HFFc6 (cell line): ENCODE results near the gene SFTPB. TPM values are rescaled to one million over a fixed set of nuclear protein-coding genes. Genes with fewer than 3 reads are reported as not detected.

Source experiments
- DNase-seq: peaks from one replicate; pipeline ENCODE4 v3.0.0-alpha.2; 2018
- H3K27ac Mint-ChIP-seq: 2 replicates; pipeline ENCODE4 v1.8.0; 2020; ENCODE audit warnings: mild to moderate bottlenecking, mixed read lengths
- H3K27me3 Mint-ChIP-seq: 2 replicates; pipeline ENCODE4 v1.8.0; 2021; ENCODE audit warnings: mild to moderate bottlenecking, moderate library complexity, mixed read lengths; ENCODE audit not compliant: insufficient read depth
- H3K36me3 Mint-ChIP-seq: 2 replicates; pipeline ENCODE4 v1.8.0; 2021; ENCODE audit warnings: low read depth, mixed read lengths
- H3K4me1 Mint-ChIP-seq: 2 replicates; pipeline ENCODE4 v1.8.0; 2020; ENCODE audit warnings: low read depth, mixed read lengths
- H3K4me3 Mint-ChIP-seq: 2 replicates; pipeline ENCODE4 v1.8.0; 2020; ENCODE audit warnings: mild to moderate bottlenecking, moderate library complexity, mixed read lengths
- H3K9me3 Mint-ChIP-seq: 2 replicates; pipeline ENCODE4 v1.8.0; 2020; ENCODE audit warnings: mild to moderate bottlenecking, mixed read lengths
- total RNA-seq, 6 experiments: library from RNA; stranded (reverse); fragmentation: NEBNext Ultra II Directional; extraction: Animal tissue kit (Norgen Biotek cat#: 25700); gene quantifications; 2 replicates in 1 of 6; 3 replicates in 5 of 6; pipeline ENCODE4 v1.2.3, GENCODE V29; 2021
- TF ChIP-seq, protein P1 (sequence below): fragments of 200-600 bp; sonication (generic); IDR thresholded peaks from 2 replicates; pipeline ENCODE4 v1.5.0; 2021; ENCODE audit warnings: antibody characterized with exemption, mild to moderate bottlenecking

The SFTPB gene
- total RNA-seq, 6 experiments from 2014 or later: not detected

DNA sequence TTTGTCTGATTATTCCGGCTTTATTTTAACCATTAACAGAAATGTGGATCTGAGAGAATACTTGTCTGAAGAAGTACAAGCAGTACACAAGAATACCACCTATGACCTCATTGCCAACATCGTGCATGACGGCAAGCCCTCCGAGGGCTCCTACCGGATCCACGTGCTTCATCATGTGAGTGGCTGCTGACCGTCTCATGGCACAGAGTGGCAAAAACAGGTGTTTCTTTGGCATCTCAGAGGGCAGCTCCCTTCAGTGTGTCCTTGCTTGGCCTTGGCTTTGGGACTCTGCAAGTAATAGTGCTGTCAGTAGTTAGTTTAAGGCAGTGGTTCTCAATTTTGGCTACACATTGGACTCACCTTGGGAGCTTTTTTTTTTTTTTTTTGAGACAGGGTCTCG, 23.1 kb downstream of the SFTPB start:
- Mint-ChIP-seq H3K9me3 (no peaks in the 10 kb centered on the region), H3K4me1 (peaks cover 23% of the 10 kb centered on the region), H3K27me3 (no peaks in the 10 kb centered on the region), H3K36me3 (peaks cover 39% of the 10 kb centered on the region), H3K27ac (no peak overlapping the region), H3K4me3 (no peak overlapping the region)
- TF ChIP-seq, protein P1, sequence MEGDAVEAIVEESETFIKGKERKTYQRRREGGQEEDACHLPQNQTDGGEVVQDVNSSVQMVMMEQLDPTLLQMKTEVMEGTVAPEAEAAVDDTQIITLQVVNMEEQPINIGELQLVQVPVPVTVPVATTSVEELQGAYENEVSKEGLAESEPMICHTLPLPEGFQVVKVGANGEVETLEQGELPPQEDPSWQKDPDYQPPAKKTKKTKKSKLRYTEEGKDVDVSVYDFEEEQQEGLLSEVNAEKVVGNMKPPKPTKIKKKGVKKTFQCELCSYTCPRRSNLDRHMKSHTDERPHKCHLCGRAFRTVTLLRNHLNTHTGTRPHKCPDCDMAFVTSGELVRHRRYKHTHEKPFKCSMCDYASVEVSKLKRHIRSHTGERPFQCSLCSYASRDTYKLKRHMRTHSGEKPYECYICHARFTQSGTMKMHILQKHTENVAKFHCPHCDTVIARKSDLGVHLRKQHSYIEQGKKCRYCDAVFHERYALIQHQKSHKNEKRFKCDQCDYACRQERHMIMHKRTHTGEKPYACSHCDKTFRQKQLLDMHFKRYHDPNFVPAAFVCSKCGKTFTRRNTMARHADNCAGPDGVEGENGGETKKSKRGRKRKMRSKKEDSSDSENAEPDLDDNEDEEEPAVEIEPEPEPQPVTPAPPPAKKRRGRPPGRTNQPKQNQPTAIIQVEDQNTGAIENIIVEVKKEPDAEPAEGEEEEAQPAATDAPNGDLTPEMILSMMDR: no peak
- DNase-seq: no peak

DNA sequence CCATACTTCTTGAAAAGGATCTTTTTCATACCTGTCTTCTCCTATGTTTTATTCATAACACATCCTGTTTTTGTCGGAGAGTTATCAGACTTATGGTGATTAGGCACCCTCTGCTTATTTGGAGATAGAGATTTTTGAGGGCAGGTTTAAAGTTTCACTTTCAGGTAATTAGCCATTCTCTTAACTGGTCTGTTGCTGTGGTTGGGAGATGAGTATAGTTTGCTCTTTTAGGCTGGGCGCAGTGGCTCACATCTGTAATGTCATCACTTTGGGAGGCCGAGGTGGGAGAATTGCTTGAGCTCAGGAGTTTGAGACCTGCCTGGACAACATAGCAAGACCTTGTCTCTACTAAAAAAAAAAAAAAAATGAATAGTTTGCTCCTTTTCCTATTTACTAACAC, 25.3 kb downstream of the SFTPB start:
- TF ChIP-seq, protein P1: no peak
- H3K36me3 Mint-ChIP-seq: peaks cover 24% of the 10 kb centered on the region
- no peak overlapping the region for H3K4me3 Mint-ChIP-seq
- no peak overlapping the region for H3K27ac Mint-ChIP-seq
- H3K9me3 Mint-ChIP-seq: no peaks in the 10 kb centered on the region
- H3K27me3 Mint-ChIP-seq: no peaks in the 10 kb centered on the region
- no peak for DNase-seq
- peaks cover 1% of the 10 kb centered on the region; the same call in 1 of the 2 replicates for H3K4me1 Mint-ChIP-seq

DNA sequence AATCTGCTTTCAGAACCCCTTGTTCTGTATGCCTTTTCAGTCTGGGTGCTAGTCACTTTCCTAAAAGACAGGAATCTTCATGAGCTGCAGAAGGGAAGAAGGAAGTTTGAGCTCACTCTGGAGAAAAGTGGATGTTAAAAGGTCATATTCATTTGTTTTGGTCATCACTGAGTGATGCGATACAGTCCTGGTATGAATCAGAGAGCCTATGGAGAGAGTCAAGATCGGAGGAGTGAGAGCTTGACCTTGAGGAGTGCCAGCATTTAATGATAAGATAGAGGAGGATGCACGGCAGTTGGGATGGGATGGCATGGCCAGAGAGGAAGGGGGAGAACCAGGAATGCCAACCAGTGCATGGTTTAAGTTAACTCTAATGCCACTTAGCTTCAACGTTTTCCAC, 32.4 kb downstream of the SFTPB start:
- TF ChIP-seq, protein P1: no peak
- H3K27ac Mint-ChIP-seq: peak overlapping the region; percentile 51

DNA sequence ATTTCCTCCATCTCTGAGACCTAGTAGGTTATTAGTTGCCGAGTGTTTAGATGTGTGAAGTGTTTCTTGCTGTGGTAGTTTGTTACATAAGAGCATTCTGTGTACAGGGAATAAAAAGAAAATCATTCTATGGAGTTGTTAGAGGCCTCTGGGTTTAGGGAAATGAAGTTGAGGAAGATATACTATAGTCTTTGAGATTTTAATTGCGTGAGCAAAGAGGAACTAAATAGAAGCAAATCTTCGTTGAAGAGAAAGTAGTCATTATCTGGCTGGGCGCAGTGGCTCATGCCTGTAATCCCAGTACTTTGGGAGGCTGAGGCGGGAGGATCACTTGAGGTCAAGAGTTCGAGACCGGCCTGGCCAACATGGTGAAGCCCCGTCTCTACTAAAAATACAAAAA, 33.0 kb downstream of the SFTPB start:
- Mint-ChIP-seq H3K27ac (peak overlapping the region; percentile 45), H3K27me3 (no peaks in the 10 kb centered on the region), H3K9me3 (no peaks in the 10 kb centered on the region), H3K4me1 (peaks cover 24% of the 10 kb centered on the region), H3K36me3 (peaks cover 19% of the 10 kb centered on the region), H3K4me3 (no peak overlapping the region)
- no peak for DNase-seq
- TF ChIP-seq, protein P1: no peak

More for the DNA sequence above, 32.4 kb downstream of the SFTPB start:
- H3K4me3 Mint-ChIP-seq: no peak overlapping the region
- H3K27me3 Mint-ChIP-seq: no peaks in the 10 kb centered on the region
- peak; percentile 17 for DNase-seq
- peaks cover 24% of the 10 kb centered on the region for H3K4me1 Mint-ChIP-seq
- peaks cover 16% of the 10 kb centered on the region for H3K36me3 Mint-ChIP-seq
- no peaks in the 10 kb centered on the region for H3K9me3 Mint-ChIP-seq

DNA sequence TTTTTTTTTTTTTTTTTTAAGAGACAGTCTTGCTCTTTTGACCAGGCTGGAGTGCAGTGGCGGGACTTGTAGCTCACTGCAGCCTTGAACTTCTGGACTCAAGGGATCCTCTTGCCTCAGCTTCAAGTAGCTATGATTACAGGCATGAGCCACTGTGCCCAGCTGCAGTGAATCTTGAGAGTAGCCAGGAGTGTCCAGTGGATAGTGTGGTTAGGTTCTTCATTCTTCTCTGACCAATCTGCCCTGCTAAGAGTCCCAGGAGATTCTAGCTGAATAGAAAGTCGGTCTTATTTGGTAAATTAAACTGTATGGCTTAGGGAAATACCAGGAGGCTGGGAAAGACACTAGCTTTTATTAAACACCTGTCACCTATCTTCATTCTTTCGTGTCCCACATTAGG, 36.7 kb downstream of the SFTPB start:
- TF ChIP-seq, protein P1: no peak
- peaks cover 22% of the 10 kb centered on the region for H3K36me3 Mint-ChIP-seq
- H3K4me1 Mint-ChIP-seq: peaks cover 18% of the 10 kb centered on the region
- H3K4me3 Mint-ChIP-seq: no peak overlapping the region
- H3K27me3 Mint-ChIP-seq: no peaks in the 10 kb centered on the region
- DNase-seq: no peak
- no peaks in the 10 kb centered on the region for H3K9me3 Mint-ChIP-seq
- no peak overlapping the region for H3K27ac Mint-ChIP-seq

DNA sequence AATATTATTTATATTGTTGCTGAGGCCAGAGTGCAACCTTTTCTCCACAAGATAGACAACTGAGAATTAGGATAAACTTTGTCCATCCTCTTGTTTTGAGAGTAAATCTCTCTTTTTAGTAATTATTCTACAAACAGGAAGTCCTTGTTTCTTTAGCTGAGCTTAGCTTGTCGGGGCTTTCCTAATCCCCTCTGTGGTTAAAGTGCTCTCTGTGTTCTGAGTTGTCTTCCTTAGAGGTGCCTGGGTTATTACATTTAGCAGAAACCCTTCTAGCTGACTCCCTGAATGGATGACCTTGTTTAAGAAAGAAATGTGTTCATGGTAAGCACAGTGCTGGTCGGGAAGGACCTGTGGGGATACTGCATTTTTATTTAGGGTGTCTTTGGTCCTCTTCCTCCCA, 39.3 kb downstream of the SFTPB start:
- Mint-ChIP-seq H3K4me3 (no peak overlapping the region), H3K27me3 (no peaks in the 10 kb centered on the region), H3K4me1 (no peaks in the 10 kb centered on the region), H3K36me3 (peaks cover 35% of the 10 kb centered on the region), H3K27ac (no peak overlapping the region), H3K9me3 (no peaks in the 10 kb centered on the region)
- DNase-seq: no peak
- TF ChIP-seq, protein P1: no peak
